Thoracic aorta (tissue), 2 donors: ENCODE data around the gene WWC2. TPM values are rescaled to one million over a fixed set of nuclear protein-coding genes. Genes with fewer than 3 reads are reported as not detected.

Experiments
- ATAC-seq: fragments of 150-250 bp; one replicate; pipeline ENCODE4 v1.8.0; 2017; ENCODE audit warnings: low read depth; ENCODE audit not compliant: insufficient number of reproducible peaks, low FRiP score
- DNase-seq: peaks from one replicate; pipeline ENCODE4 v3.0.0-alpha.2; 2020; ENCODE audit warnings: low spot score
- H3K27ac ChIP-seq, 2 donors: fragments of 200-600 bp; sonication (generic); 1 replicate in 1 of 2; 2 replicates in 1 of 2; pipeline ENCODE4 v1.5.1; 2016; ENCODE audit warnings: mild to moderate bottlenecking in 2 of 2, moderate library complexity in 2 of 2
- H3K27me3 ChIP-seq: fragments of 200-600 bp; sonication (generic); replicated peaks from 2 replicates; pipeline ENCODE4 v1.6.0; 2016; ENCODE audit warnings: mild to moderate bottlenecking; ENCODE audit not compliant: insufficient read depth
- H3K36me3 ChIP-seq: fragments of 200-600 bp; sonication (generic); one replicate; pipeline ENCODE4 v1.5.1; 2016
- H3K4me1 ChIP-seq, 2 donors: fragments of 200-600 bp; sonication (generic); 1 replicate in 1 of 2; 2 replicates in 1 of 2; pipeline versions ENCODE4 v1.5.1 to v1.6.0; 2016; ENCODE audit warnings: low read depth in 2 of 2, mild to moderate bottlenecking in 1 of 2; ENCODE audit not compliant: control insufficient read depth in 1 of 2
- H3K4me3 ChIP-seq: fragments of 200-600 bp; sonication (generic); 2 replicates; pipeline ENCODE4 v1.5.1; 2016; ENCODE audit warnings: mild to moderate bottlenecking
- H3K9me3 ChIP-seq: fragments of 200-600 bp; sonication (generic); 2 replicates; pipeline ENCODE4 v1.5.1; 2016
- CTCF ChIP-seq: fragments of 200-600 bp; sonication (generic); IDR thresholded peaks from one replicate; pipeline ENCODE4 v1.5.1; 2019; ENCODE audit warnings: antibody characterized with exemption
- total RNA-seq, 2 donors: library from RNA; depleted of rRNA; stranded (reverse); fragments of >200 nt; gene quantifications; one replicate each; pipeline versions ENCODE4 v1.1.0 to v1.2.3, GENCODE V29; 2016

WWC2 gene
- total RNA-seq, 2 donors from 2014 or later: 21.1 to 44.8 TPM

GRCh38 chr4:183355405-183355804, 256.3 kb downstream of the WWC2 start:
- Histone ChIP-seq H3K9me3 (no peaks in the 10 kb centered on the region), H3K27me3 (no peaks in the 10 kb centered on the region), H3K4me1 (no peaks in the 10 kb centered on the region), H3K27ac (no peak overlapping the region), H3K36me3 (no peaks in the 10 kb centered on the region), H3K4me3 (no peak overlapping the region)
- DNase-seq (no peak), ATAC-seq (no peak)
- TF ChIP-seq CTCF: no peak

GRCh38 chr4:183356173-183356830, 257.2 kb downstream of the WWC2 start:
- no peaks in the 10 kb centered on the region for H3K36me3 ChIP-seq
- H3K4me1 ChIP-seq: no peaks in the 10 kb centered on the region
- no peaks in the 10 kb centered on the region for H3K27me3 ChIP-seq
- no peak overlapping the region for H3K27ac ChIP-seq
- no peaks in the 10 kb centered on the region for H3K9me3 ChIP-seq
- TF ChIP-seq CTCF: no peak
- no peak for DNase-seq
- H3K4me3 ChIP-seq: no peak overlapping the region
- no peak for ATAC-seq

GRCh38 chr4:183356931-183357675, 258.0 kb downstream of the WWC2 start:
- H3K36me3 ChIP-seq: no peaks in the 10 kb centered on the region
- no peaks in the 10 kb centered on the region for H3K4me1 ChIP-seq
- ATAC-seq: no peak
- H3K27ac ChIP-seq: no peak overlapping the region
- no peak overlapping the region for H3K4me3 ChIP-seq
- no peaks in the 10 kb centered on the region for H3K27me3 ChIP-seq
- no peak for DNase-seq
- no peak for TF ChIP-seq CTCF
- H3K9me3 ChIP-seq: no peaks in the 10 kb centered on the region

- Histone ChIP-seq H3K36me3 (no peaks in the 10 kb centered on the region), H3K4me1 (no peaks in the 10 kb centered on the region), H3K4me3 (no peak overlapping the region), H3K9me3 (no peaks in the 10 kb centered on the region), H3K27me3 (no peaks in the 10 kb centered on the region), H3K27ac (no peak overlapping the region)
- TF ChIP-seq CTCF: no peak
- ATAC-seq: no peak
- no peak for DNase-seq
Observed at GRCh38 chr4:183358215-183358755, 259.2 kb downstream of the WWC2 start.

GRCh38 chr4:183360161-183360919, 261.3 kb downstream of the WWC2 start:
- DNase-seq: no peak
- ATAC-seq: no peak
- no peaks in the 10 kb centered on the region for H3K4me1 ChIP-seq
- no peaks in the 10 kb centered on the region for H3K27me3 ChIP-seq
- no peak overlapping the region for H3K27ac ChIP-seq
- H3K4me3 ChIP-seq: no peak overlapping the region
- H3K9me3 ChIP-seq: no peaks in the 10 kb centered on the region
- no peak for TF ChIP-seq CTCF
- no peaks in the 10 kb centered on the region for H3K36me3 ChIP-seq
